Heart left ventricle (tissue), 16 donors: Measurements from ENCODE around the gene CRACR2A. TPM values are rescaled to one million over a fixed set of nuclear protein-coding genes. Genes with fewer than 3 reads are reported as not detected.
A peak's percentile ranks its signal among the peaks of the same experiment; 100 is the strongest.

Experiments
- ATAC-seq, 4 donors: fragments of 200-7000 bp; cut with Tn5 transposase; one replicate each; pipeline ENCODE4 v1.9.1; 2020 to 2022; ENCODE audit warnings: moderate library complexity in 4 of 4, mild to moderate bottlenecking in 3 of 4, moderate number of reproducible peaks in 1 of 4
- DNase-seq, 5 donors: peaks; one replicate each; pipeline ENCODE4 v3.0.0-alpha.2; 2020
- H3K27ac ChIP-seq, 12 donors: fragments of 200-600 bp; sonication (generic) in 4 of 12; one replicate each; pipeline versions ENCODE4 v1.5.0 to v1.8.0; 2016 to 2022; ENCODE audit warnings: mild to moderate bottlenecking in 2 of 12
- H3K27me3 ChIP-seq, 9 donors: fragments of 200-600 bp; sonication (generic) in 2 of 9; one replicate each; pipeline versions ENCODE4 v1.5.1 to v1.8.0; 2016 to 2022; ENCODE audit warnings: mild to moderate bottlenecking in 3 of 9
- H3K36me3 ChIP-seq, 9 donors: fragments of 200-600 bp; sonication (generic) in 2 of 9; one replicate each; pipeline versions ENCODE4 v1.5.0 to v1.8.0; 2018 to 2022; ENCODE audit warnings: mild to moderate bottlenecking in 2 of 9
- H3K4me1 ChIP-seq, 12 donors: fragments of 200-600 bp; sonication (generic) in 4 of 12; one replicate each; pipeline versions ENCODE4 v1.5.0 to v1.8.0; 2016 to 2022; ENCODE audit warnings: mild to moderate bottlenecking in 3 of 12
- H3K4me3 ChIP-seq, 12 donors: fragments of 200-600 bp; sonication (generic) in 4 of 12; one replicate each; pipeline versions ENCODE4 v1.5.0 to v1.8.0; 2017 to 2022; ENCODE audit warnings: mild to moderate bottlenecking in 9 of 12, moderate library complexity in 4 of 12
- H3K9me3 ChIP-seq, 12 donors: fragments of 200-600 bp; sonication (generic) in 4 of 12; one replicate each; pipeline versions ENCODE4 v1.5.0 to v1.8.0; 2016 to 2022; ENCODE audit warnings: mild to moderate bottlenecking in 1 of 12
- POLR2A ChIP-seq, 2 donors: fragments of 450-650 bp; IDR thresholded peaks; one replicate each; pipeline ENCODE4 v1.6.1; 2017; ENCODE audit warnings: antibody characterized with exemption in 2 of 2, mild to moderate bottlenecking in 2 of 2, moderate library complexity in 2 of 2
- WGBS, 4 donors: extraction: QIAGEN DNeasy Blood & Tissue Kit in 2 of 4; methylation state at CpG; one replicate each; pipeline versions ENCODE4 v1.1.5 to v1.1.7; 2013 to 2018; 5-methylcytosine and 5-hydroxymethylcytosine counted together
- intact Hi-C, 10 donors: fragments of 100-400 bp; cut with DNase I; formaldehyde crosslinking; loops; one replicate each; pipeline versions ENCODE4 v1.11.1 to v1.14.2; 2022
- polyA plus RNA-seq, 2 donors: library from polyadenylated mRNA; stranded (reverse); fragments of 200-250 nt; gene quantifications; one replicate each; pipeline ENCODE4 v1.2.3, GENCODE V29; 2013
- total RNA-seq, 9 donors: library from RNA; depleted of rRNA in 2 of 9; stranded (reverse); fragments of >200 nt in 2 of 9; fragmentation: NEBNext Ultra II Directional in 3 of 9; extraction: Animal tissue kit (Norgen Biotek cat#: 25700) in 3 of 9; gene quantifications; one replicate each; pipeline versions ENCODE4 v1.1.0 to v1.2.4, GENCODE V29; 2016 to 2023
- TF ChIP-seq, protein P1 (sequence below), 12 donors: fragments of 200-600 bp; sonication (generic) in 4 of 12; IDR thresholded peaks; one replicate each; pipeline versions ENCODE4 v1.5.0 to v1.8.0; 2018 to 2022; ENCODE audit warnings: antibody characterized with exemption in 12 of 12, mild to moderate bottlenecking in 5 of 12
- donor health status: ischemic (EF 13 %, LVEDD 7.1; RV severe dilation, severe dysfunction).
- donor health status: healthy with polysubstance abuse.
- donor health status: DM: no; HTN: yes; CAD: no.
- donor health status: DM: no; HTN: no; CAD: no.
- donor health status: ischemic (EF 25% LVEDD 6.9; RV normal size, moderate dysfunction).
- donor health status: ischemic (EF 25% LVEDD 5.7; RV mildly dilated, moderate dysfunction).
- donor health status: healthy.
- donor health status: DM: yes; HTN: yes; CAD: no.
- donor health status: ischemic (EF 35%, LVEDD 5.7; RV mildly dilated, moderate dysfunction).
- donor health status: nonischemic (EF 11% LVEDD 7.7; RV severe dilation, severe dysfunction).
- donor health status: DM: yes; HTN: yes; CAD: no.
- donor health status: PGD.
- donor health status: ischemic (EF 29% LVEDD 5.4; RV normal size, mild dysfunction).
- donor health status: nonischemic (EF 23%, LVEDD 6.1; RV moderate dilation, normal function).

Gene CRACR2A
- total and polyA plus RNA-seq, 11 donors: 1.0 to 14.1 (median 4.7) TPM

DNA sequence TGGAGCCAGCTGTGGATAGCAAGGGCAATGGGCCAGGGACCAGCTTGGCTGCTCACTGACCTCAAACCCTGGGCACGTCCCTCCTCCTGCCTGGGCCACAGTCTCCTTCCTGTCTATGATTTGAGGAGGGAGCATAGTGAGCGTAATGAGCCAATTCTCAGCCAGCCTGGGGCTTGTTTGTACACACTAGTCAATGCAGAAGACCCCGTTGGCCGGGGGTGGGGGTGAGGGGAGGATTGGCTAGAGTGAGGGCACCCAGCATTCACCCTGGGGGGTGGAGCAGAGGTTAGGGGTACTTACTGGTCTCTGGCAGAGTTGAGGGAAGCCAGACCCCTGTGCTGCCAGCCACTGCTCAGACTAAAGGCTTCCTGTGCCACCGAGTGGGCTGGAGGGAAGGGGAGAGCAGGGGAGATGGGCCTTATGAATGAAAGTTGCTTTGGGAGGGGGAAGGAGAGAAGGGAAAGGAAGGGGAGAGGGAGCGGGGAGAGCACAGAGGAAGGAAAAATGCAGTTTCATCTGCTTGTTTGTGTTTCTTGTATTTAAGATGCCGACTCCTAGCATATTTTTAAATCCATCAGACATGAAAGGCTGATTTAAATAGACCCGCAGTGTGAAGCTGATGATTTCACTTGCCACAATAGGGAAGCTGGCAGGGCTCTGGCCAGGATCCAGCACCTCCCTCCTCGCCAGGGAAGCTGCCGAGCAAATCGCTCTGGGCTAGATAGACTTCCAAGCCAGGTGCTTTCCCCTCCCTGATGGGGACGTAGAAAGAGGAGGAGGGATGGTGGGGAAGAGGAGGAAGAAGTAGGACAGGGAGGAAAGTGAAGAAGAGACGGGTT is 147.9 kb downstream of the CRACR2A start:
- Histone ChIP-seq H3K4me3 (no peak overlapping the region), H3K36me3 (no peaks in the 10 kb centered on the region), H3K9me3 (peaks cover 0 to 11% (median 0%) of the 10 kb centered on the region in 12 donors), H3K27ac (peak overlapping the region in 10 of 12 donors; percentile 22 to 88 (median 73)), H3K4me1 (peaks cover 0 to 54% (median 26%) of the 10 kb centered on the region in 12 donors), H3K27me3 (peaks cover 0 to 10% (median 0%) of the 10 kb centered on the region in 9 donors)
- peak; percentile 76 to 86 (median 82) for DNase-seq
- peak; percentile 59 to 85 (median 78) for ATAC-seq
- intact Hi-C loops: loop anchor here in 5 of 10 donors (5.0 to 10.0 kb wide), 3 partner anchors 73 to 260 kb away; partner anchors contain the start of gene PRMT8 (in 1 of the 5)
- 10 to 17% (median 12%) methylated on average over 13 of the region's 13 CpGs for WGBS, 4 donors
- TF ChIP-seq, protein P1, sequence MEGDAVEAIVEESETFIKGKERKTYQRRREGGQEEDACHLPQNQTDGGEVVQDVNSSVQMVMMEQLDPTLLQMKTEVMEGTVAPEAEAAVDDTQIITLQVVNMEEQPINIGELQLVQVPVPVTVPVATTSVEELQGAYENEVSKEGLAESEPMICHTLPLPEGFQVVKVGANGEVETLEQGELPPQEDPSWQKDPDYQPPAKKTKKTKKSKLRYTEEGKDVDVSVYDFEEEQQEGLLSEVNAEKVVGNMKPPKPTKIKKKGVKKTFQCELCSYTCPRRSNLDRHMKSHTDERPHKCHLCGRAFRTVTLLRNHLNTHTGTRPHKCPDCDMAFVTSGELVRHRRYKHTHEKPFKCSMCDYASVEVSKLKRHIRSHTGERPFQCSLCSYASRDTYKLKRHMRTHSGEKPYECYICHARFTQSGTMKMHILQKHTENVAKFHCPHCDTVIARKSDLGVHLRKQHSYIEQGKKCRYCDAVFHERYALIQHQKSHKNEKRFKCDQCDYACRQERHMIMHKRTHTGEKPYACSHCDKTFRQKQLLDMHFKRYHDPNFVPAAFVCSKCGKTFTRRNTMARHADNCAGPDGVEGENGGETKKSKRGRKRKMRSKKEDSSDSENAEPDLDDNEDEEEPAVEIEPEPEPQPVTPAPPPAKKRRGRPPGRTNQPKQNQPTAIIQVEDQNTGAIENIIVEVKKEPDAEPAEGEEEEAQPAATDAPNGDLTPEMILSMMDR (IDR thresholded peaks at IDR 0.05): no peak
- no peak for TF ChIP-seq POLR2A (IDR thresholded peaks at IDR 0.05)

DNA sequence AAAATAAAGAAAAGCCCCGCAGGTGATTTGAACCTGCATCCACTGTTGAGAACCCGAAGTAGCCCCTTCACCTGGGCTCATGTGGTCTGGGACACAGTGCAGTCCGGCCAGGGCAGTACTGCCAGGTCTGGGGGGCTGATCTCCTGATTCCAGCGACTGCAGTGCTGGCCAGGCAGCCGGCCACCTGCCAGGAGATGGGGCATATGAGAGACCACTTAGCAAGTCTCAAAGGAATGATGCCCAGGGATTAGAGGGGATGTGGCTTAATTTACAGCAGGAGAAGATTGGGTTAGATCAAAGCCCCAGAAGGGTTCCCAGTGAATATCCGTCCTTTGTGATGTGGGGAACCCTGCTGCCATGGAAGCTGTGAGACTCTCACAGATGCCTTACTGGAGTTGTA is 148.6 kb downstream of the CRACR2A start:
- DNase-seq: peak in 1 of 5 donors; percentile 52
- peak overlapping the region in 7 of 12 donors; percentile 63 to 86 (median 73) for H3K27ac ChIP-seq
- no peaks in the 10 kb centered on the region for H3K36me3 ChIP-seq
- peaks cover 0 to 60% (median 26%) of the 10 kb centered on the region in 12 donors for H3K4me1 ChIP-seq
- peaks cover 0 to 6% (median 0%) of the 10 kb centered on the region in 12 donors for H3K9me3 ChIP-seq
- H3K4me3 ChIP-seq: no peak overlapping the region
- intact Hi-C loops: loop anchor here in 3 of 10 donors (5.0 to 10.0 kb wide), 3 partner anchors 72 to 259 kb away; partner anchors contain the start of gene PRMT8 (in 1 of the 3)
- no peak for ATAC-seq
- TF ChIP-seq, protein P1 (IDR thresholded peaks at IDR 0.05): no peak
- TF ChIP-seq POLR2A (IDR thresholded peaks at IDR 0.05): no peak
- peaks cover 0 to 14% (median 0%) of the 10 kb centered on the region in 9 donors for H3K27me3 ChIP-seq
- WGBS, 4 donors: 70 to 75% (median 71%) methylated on average over 6 of the region's 6 CpGs

DNA sequence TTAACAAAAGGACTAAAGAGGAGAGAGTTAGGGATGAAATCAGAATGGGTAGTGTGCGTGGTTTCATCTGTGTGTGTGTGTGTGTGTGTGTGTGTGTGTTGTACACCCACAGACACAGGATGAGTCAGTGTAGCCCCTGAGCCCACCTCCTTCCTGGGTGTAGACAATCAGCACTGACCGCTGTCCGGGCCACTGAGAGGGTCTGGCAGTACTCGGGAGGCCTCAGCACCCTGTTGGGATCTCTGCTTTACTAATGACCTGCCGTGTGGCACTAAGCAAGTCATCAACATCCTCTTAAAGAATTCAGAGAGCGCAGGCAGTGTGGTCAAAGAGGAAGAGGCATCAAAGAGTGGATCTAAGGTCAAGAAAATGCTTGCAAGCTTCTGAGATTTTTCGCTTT is 149.3 kb downstream of the CRACR2A start:
- no peak for ATAC-seq
- peaks cover 0 to 14% (median 0%) of the 10 kb centered on the region in 9 donors for H3K27me3 ChIP-seq
- TF ChIP-seq, protein P1 (IDR thresholded peaks at IDR 0.05): no peak
- no peak for TF ChIP-seq POLR2A (IDR thresholded peaks at IDR 0.05)
- peaks cover 0 to 55% (median 23%) of the 10 kb centered on the region in 12 donors for H3K4me1 ChIP-seq
- H3K36me3 ChIP-seq: no peaks in the 10 kb centered on the region
- whole genome bisulfite sequencing, 4 donors: 72 to 83% (median 79%) methylated on average over 7 of the region's 7 CpGs
- no peaks in the 10 kb centered on the region for H3K9me3 ChIP-seq
- peak in 1 of 5 donors; percentile 28 for DNase-seq
- H3K4me3 ChIP-seq: no peak overlapping the region
- intact Hi-C loops: loop anchor here in 3 of 10 donors (5.0 to 10.0 kb wide), 3 partner anchors 71 to 259 kb away; partner anchors contain the start of gene PRMT8 (in 1 of the 3)
- no peak overlapping the region for H3K27ac ChIP-seq

DNA sequence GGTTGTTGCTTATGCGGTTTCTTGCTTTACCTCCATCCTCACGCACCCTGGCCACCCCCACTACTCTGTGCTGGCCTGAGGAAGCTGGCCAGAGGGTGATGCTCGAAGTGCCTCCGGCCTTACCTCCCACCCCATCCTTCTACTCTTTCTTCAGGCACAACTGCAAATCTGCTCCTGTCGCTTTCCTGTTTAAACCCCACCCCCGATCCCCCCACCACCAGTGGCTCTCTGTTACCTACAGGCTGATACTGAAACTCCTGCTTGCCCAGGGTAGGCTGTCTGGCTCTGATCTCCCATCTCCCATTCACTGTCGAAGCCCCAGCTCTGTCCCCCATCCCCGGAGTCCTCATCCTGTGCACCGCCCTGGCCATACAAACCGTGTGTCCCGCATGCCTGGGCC is 150.4 kb downstream of the CRACR2A start:
- Histone ChIP-seq H3K4me3 (no peak overlapping the region), H3K27ac (no peak overlapping the region), H3K36me3 (no peaks in the 10 kb centered on the region), H3K9me3 (no peaks in the 10 kb centered on the region), H3K4me1 (peaks cover 0 to 51% (median 22%) of the 10 kb centered on the region in 12 donors), H3K27me3 (peaks cover 0 to 14% (median 0%) of the 10 kb centered on the region in 9 donors)
- DNase-seq: no peak
- TF ChIP-seq, protein P1 (IDR thresholded peaks at IDR 0.05): no peak
- no peak for TF ChIP-seq POLR2A (IDR thresholded peaks at IDR 0.05)
- WGBS, 4 donors: 78 to 82% (median 81%) methylated on average over 11 of the region's 11 CpGs
- no peak for ATAC-seq
- intact Hi-C loops: loop anchor here in 3 of 10 donors (5.0 to 10.0 kb wide), 3 partner anchors 70 to 258 kb away; partner anchors contain the start of gene PRMT8 (in 1 of the 3)
